CD14-positive monocyte (primary cell): Measurements from ENCODE around the gene APBA2. TPM values are rescaled to one million over a fixed set of nuclear protein-coding genes. Genes with fewer than 3 reads are reported as not detected.

ENCODE experiments used
- DNase-seq, 3 donors: peaks; one replicate each; pipeline ENCODE4 v3.0.0-alpha.2; 2011 to 2022
- H2AFZ ChIP-seq: 2 replicates; pipeline ENCODE4 v1.6.0; 2012; ENCODE audit warnings: mild to moderate bottlenecking, low read depth, low read length, inconsistent platforms; ENCODE audit not compliant: insufficient read depth, poor library complexity, severe bottlenecking
- H3K27ac ChIP-seq, 2 donors: 1 replicate in 1 of 2; 2 replicates in 1 of 2; pipeline ENCODE4 v1.5.1; 2012 to 2013; ENCODE audit warnings: low read length in 2 of 2, control low read depth in 1 of 2, inconsistent platforms in 1 of 2, low read depth in 1 of 2, mild to moderate bottlenecking in 1 of 2
- H3K27me3 ChIP-seq, 2 donors: one replicate each; pipeline versions ENCODE4 v1.6.0 to v1.6.1; 2011 to 2013; ENCODE audit warnings: low read length in 2 of 2; ENCODE audit not compliant: control insufficient read depth in 2 of 2, insufficient read depth in 2 of 2
- H3K36me3 ChIP-seq, 2 donors: replicated peaks in 1 of 2; 1 replicate in 1 of 2; 2 replicates in 1 of 2; pipeline versions ENCODE4 v1.5.1 to v1.6.1; 2012 to 2013; ENCODE audit warnings: low read length in 2 of 2, control low read depth in 1 of 2, inconsistent platforms in 1 of 2, mild to moderate bottlenecking in 1 of 2; ENCODE audit not compliant: insufficient read depth in 2 of 2, control insufficient read depth in 1 of 2
- H3K4me1 ChIP-seq, 2 donors: 1 replicate in 1 of 2; 2 replicates in 1 of 2; pipeline versions ENCODE4 v1.5.1 to v1.6.1; 2012 to 2013; ENCODE audit warnings: low read length in 2 of 2, control low read depth in 1 of 2, inconsistent platforms in 1 of 2, mild to moderate bottlenecking in 1 of 2, moderate library complexity in 1 of 2; ENCODE audit not compliant: insufficient read depth in 2 of 2, control insufficient read depth in 1 of 2
- H3K4me2 ChIP-seq: replicated peaks from 2 replicates; pipeline ENCODE3; 2012; ENCODE audit warnings: low read length, moderate library complexity, mild to moderate bottlenecking; ENCODE audit not compliant: poor library complexity, severe bottlenecking; ENCODE audit errors: extremely low read depth
- H3K4me3 ChIP-seq, 3 experiments: fragments of 200-600 bp in 1 of 3; sonication (generic) in 1 of 3; replicated peaks in 1 of 3; 1 replicate in 2 of 3; 2 replicates in 1 of 3; pipeline ENCODE4 v1.5.1; 2011 to 2013; ENCODE audit warnings: low read length in 3 of 3, mild to moderate bottlenecking in 3 of 3, control low read depth in 2 of 3, low read depth in 2 of 3, inconsistent platforms in 1 of 3, moderate library complexity in 1 of 3
- H3K79me2 ChIP-seq: 2 replicates; pipeline ENCODE4 v1.6.0; 2012; ENCODE audit warnings: mild to moderate bottlenecking, control low read depth, inconsistent platforms, low read length, moderate library complexity; ENCODE audit not compliant: insufficient read depth
- H3K9ac ChIP-seq: 2 replicates; pipeline ENCODE4 v1.6.0; 2017; ENCODE audit warnings: low read length, mild to moderate bottlenecking; ENCODE audit not compliant: insufficient read depth, poor library complexity, severe bottlenecking
- H3K9me3 ChIP-seq, 2 donors: replicated peaks in 1 of 2; 1 replicate in 1 of 2; 2 replicates in 1 of 2; pipeline versions ENCODE4 v1.5.1 to v1.6.1; 2012 to 2013; ENCODE audit warnings: low read length in 2 of 2, control low read depth in 1 of 2; ENCODE audit not compliant: control insufficient read depth in 1 of 2, insufficient read depth in 1 of 2
- H4K20me1 ChIP-seq: 2 replicates; pipeline ENCODE4 v1.6.0; 2012; ENCODE audit warnings: mild to moderate bottlenecking, low read length, control low read depth, moderate library complexity; ENCODE audit not compliant: insufficient read depth
- H3K27ac Mint-ChIP-seq, 7 donors: one replicate each; pipeline ENCODE4 v1.8.0; 2020; ENCODE audit warnings: mild to moderate bottlenecking in 7 of 7, mixed read lengths in 7 of 7, moderate library complexity in 6 of 7, inconsistent platforms in 2 of 7
- H3K27me3 Mint-ChIP-seq, 3 donors: one replicate each; pipeline ENCODE4 v1.8.0; 2021 to 2022; ENCODE audit warnings: low read depth in 3 of 3, mild to moderate bottlenecking in 3 of 3, mixed read lengths in 3 of 3, moderate library complexity in 3 of 3, inconsistent platforms in 1 of 3
- H3K36me3 Mint-ChIP-seq, 2 donors: one replicate each; pipeline ENCODE4 v1.8.0; 2020; ENCODE audit warnings: mixed read lengths in 2 of 2, inconsistent platforms in 1 of 2, mild to moderate bottlenecking in 1 of 2
- H3K4me1 Mint-ChIP-seq: one replicate; pipeline ENCODE4 v1.8.0; 2020; ENCODE audit warnings: mild to moderate bottlenecking, mixed read lengths
- H3K4me3 Mint-ChIP-seq, 2 donors: one replicate each; pipeline ENCODE4 v1.8.0; 2020; ENCODE audit warnings: mild to moderate bottlenecking in 2 of 2, mixed read lengths in 2 of 2, moderate library complexity in 1 of 2
- H3K9me3 Mint-ChIP-seq, 7 donors: one replicate each; pipeline ENCODE4 v1.8.0; 2020 to 2022; ENCODE audit warnings: mixed read lengths in 7 of 7, mild to moderate bottlenecking in 6 of 7, moderate library complexity in 6 of 7, inconsistent platforms in 2 of 7
- CTCF ChIP-seq: fragments of 200-600 bp; IDR thresholded peaks from one replicate; pipeline ENCODE4 v1.8.0; 2022; ENCODE audit warnings: antibody characterized with exemption, mild to moderate bottlenecking
- WGBS: methylation state at CpG from one replicate; pipeline ENCODE4 v1.1.5; 2013; ENCODE audit warnings: missing lambda C conversion rate; ENCODE audit not compliant: insufficient coverage; 5-methylcytosine and 5-hydroxymethylcytosine counted together
- intact Hi-C, 2 donors: fragments of 100-400 bp; cut with micrococcal nuclease; formaldehyde crosslinking; loops; one replicate each; pipeline versions ENCODE4 v1.15.0 to v1.15.1; 2023
- polyA plus RNA-seq, 3 donors: library from polyadenylated mRNA; depleted of rRNA in 1 of 3; unstranded in 2 of 3; stranded (reverse) in 1 of 3; fragments of 300-500 nt in 2 of 3; fragments of >200 nt in 1 of 3; fragmentation: Illumina TruSeq in 2 of 3; gene quantifications; 1 replicate in 2 of 3; 2 replicates in 1 of 3; pipeline ENCODE4 v1.2.3, GENCODE V29; 2012 to 2021

The APBA2 gene
- polyA plus RNA-seq, 3 donors = 0.30 TPM; not detected in 2

DNA sequence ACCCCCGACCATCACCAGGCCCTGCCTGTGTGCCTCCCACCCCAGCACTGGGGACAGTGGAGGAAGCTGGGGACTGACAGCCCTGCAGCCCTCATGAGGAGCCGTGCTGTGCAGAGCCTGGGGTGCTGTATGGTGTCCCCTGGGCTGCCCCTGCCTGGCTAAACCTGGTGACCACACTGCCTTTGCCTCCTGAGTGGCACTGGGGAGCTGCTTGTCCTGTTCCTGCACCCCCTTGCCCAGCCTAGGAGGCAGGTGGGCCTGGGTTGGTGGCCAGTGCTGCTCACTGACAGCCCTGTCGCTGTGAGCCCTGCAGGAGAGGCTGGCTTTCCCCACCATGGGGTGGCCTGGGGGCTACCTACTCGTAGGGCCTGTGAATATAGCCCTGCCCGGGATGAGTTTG, 224.4 kb downstream of the APBA2 start:
- DNase-seq = no peak
- Mint-ChIP-seq H3K27ac (no peak overlapping the region), H3K4me3 (no peak overlapping the region), H3K36me3 (no peaks in the 10 kb centered on the region), H3K9me3 (peaks cover 0 to 2% (median 0%) of the 10 kb centered on the region in 7 donors), H3K27me3 (peaks cover 10 to 16% (median 12%) of the 10 kb centered on the region in 3 donors), H3K4me1 (peaks cover 4% of the 10 kb centered on the region)
- H3K9ac ChIP-seq = no peak overlapping the region
- H3K27ac ChIP-seq = no peak overlapping the region
- H3K4me2 ChIP-seq = no peak overlapping the region
- H3K4me1 ChIP-seq = no peaks in the 10 kb centered on the region
- intact Hi-C loops = no loop called here
- H3K79me2 ChIP-seq = no peaks in the 10 kb centered on the region
- no peaks in the 10 kb centered on the region for H3K9me3 ChIP-seq
- peaks cover 0 to 5% of the 10 kb centered on the region in 2 donors for H3K27me3 ChIP-seq
- 93% methylated on average over 3 of the region's 5 CpGs for WGBS
- no peaks in the 10 kb centered on the region for H4K20me1 ChIP-seq
- H3K36me3 ChIP-seq = no peaks in the 10 kb centered on the region
- no peak for TF ChIP-seq CTCF
- H2AFZ ChIP-seq = no peak overlapping the region
- H3K4me3 ChIP-seq = no peak overlapping the region

- Histone ChIP-seq H3K27ac (no peak overlapping the region), H3K9ac (no peak overlapping the region), H4K20me1 (no peaks in the 10 kb centered on the region), H3K9me3 (no peaks in the 10 kb centered on the region), H3K4me2 (no peak overlapping the region), H3K79me2 (no peaks in the 10 kb centered on the region), H3K4me1 (no peaks in the 10 kb centered on the region), H2AFZ (no peak overlapping the region), H3K4me3 (no peak overlapping the region), H3K27me3 (peaks cover 0 to 10% of the 10 kb centered on the region in 2 donors), H3K36me3 (no peaks in the 10 kb centered on the region)
- no peak for DNase-seq
- Mint-ChIP-seq H3K36me3 (no peaks in the 10 kb centered on the region), H3K4me1 (peaks cover 4% of the 10 kb centered on the region), H3K27ac (no peak overlapping the region), H3K27me3 (peaks cover 14 to 21% (median 16%) of the 10 kb centered on the region in 3 donors), H3K9me3 (peaks cover 0 to 2% (median 0%) of the 10 kb centered on the region in 7 donors), H3K4me3 (no peak overlapping the region)
- no peak for TF ChIP-seq CTCF
- 98% methylated on average over 7 of the region's 9 CpGs for WGBS
- intact Hi-C loops = no loop called here
Observed at GRCh38 chr15:29110733-29111132, 225.0 kb downstream of the APBA2 start.
